ENCODE data around the gene CBFA2T3. TPM values are rescaled to one million over a fixed set of nuclear protein-coding genes. Genes with fewer than 3 reads are reported as not detected.

CBFA2T3 gene
- total RNA-seq, 1 donor from 2014 or later, result not detected

- no peak overlapping the region for H3K27ac Mint-ChIP-seq (ENCODE audit: unreplicated experiment)
These were observed 121.8 kb downstream of the CBFA2T3 start for GRCh38 chr16:88855176-88855575.

GRCh38 chr16:88854306-88855111 is 122.5 kb downstream of the CBFA2T3 start:
- H3K9me3 Mint-ChIP-seq (ENCODE audit: unreplicated experiment), result no peaks in the 10 kb centered on the region
- no peak overlapping the region for H3K27ac Mint-ChIP-seq (ENCODE audit: unreplicated experiment)
- peak overlapping the region; percentile 75 for H3K4me3 Mint-ChIP-seq (ENCODE audit: unreplicated experiment)
- no peaks in the 10 kb centered on the region for H3K27me3 Mint-ChIP-seq (ENCODE audit: unreplicated experiment)
- DNase-seq (ENCODE audit: extremely low spot score, unreplicated experiment), result no peak
- peaks cover 8% of the 10 kb centered on the region for H3K36me3 Mint-ChIP-seq (ENCODE audit: unreplicated experiment)
- H3K4me1 Mint-ChIP-seq (ENCODE audit: unreplicated experiment), result peaks cover 19% of the 10 kb centered on the region
- TF ChIP-seq CTCF (IDR thresholded peaks at IDR 0.05), result no peak

More at GRCh38 chr16:88855176-88855575, 121.8 kb downstream of the CBFA2T3 start:
- no peaks in the 10 kb centered on the region for H3K27me3 Mint-ChIP-seq (ENCODE audit: unreplicated experiment)
- H3K4me3 Mint-ChIP-seq (ENCODE audit: unreplicated experiment), result peak overlapping the region; percentile 75
- no peak for TF ChIP-seq CTCF (IDR thresholded peaks at IDR 0.05)
- H3K36me3 Mint-ChIP-seq (ENCODE audit: unreplicated experiment), result peaks cover 11% of the 10 kb centered on the region
- peaks cover 19% of the 10 kb centered on the region for H3K4me1 Mint-ChIP-seq (ENCODE audit: unreplicated experiment)
- no peak for DNase-seq (ENCODE audit: extremely low spot score, unreplicated experiment)
- H3K9me3 Mint-ChIP-seq (ENCODE audit: unreplicated experiment), result no peaks in the 10 kb centered on the region

- DNase-seq (ENCODE audit: extremely low spot score, unreplicated experiment), result no peak
- peaks cover 16% of the 10 kb centered on the region for H3K4me1 Mint-ChIP-seq (ENCODE audit: unreplicated experiment)
- peaks cover 4% of the 10 kb centered on the region for H3K36me3 Mint-ChIP-seq (ENCODE audit: unreplicated experiment)
- no peaks in the 10 kb centered on the region for H3K9me3 Mint-ChIP-seq (ENCODE audit: unreplicated experiment)
- no peak for TF ChIP-seq CTCF (IDR thresholded peaks at IDR 0.05)
- no peaks in the 10 kb centered on the region for H3K27me3 Mint-ChIP-seq (ENCODE audit: unreplicated experiment)
- no peak overlapping the region for H3K27ac Mint-ChIP-seq (ENCODE audit: unreplicated experiment)
- H3K4me3 Mint-ChIP-seq (ENCODE audit: unreplicated experiment), result no peak overlapping the region
These were observed 123.6 kb downstream of the CBFA2T3 start for GRCh38 chr16:88853325-88853941.

GRCh38 chr16:88851616-88852015 is 125.4 kb downstream of the CBFA2T3 start:
- H3K27me3 Mint-ChIP-seq (ENCODE audit: unreplicated experiment), result no peaks in the 10 kb centered on the region
- no peak overlapping the region for H3K4me3 Mint-ChIP-seq (ENCODE audit: unreplicated experiment)
- peaks cover 8% of the 10 kb centered on the region for H3K4me1 Mint-ChIP-seq (ENCODE audit: unreplicated experiment)
- H3K27ac Mint-ChIP-seq (ENCODE audit: unreplicated experiment), result no peak overlapping the region
- no peak for TF ChIP-seq CTCF (IDR thresholded peaks at IDR 0.05)
- peaks cover 4% of the 10 kb centered on the region for H3K36me3 Mint-ChIP-seq (ENCODE audit: unreplicated experiment)
- no peaks in the 10 kb centered on the region for H3K9me3 Mint-ChIP-seq (ENCODE audit: unreplicated experiment)
- DNase-seq (ENCODE audit: extremely low spot score, unreplicated experiment), result no peak

GRCh38 chr16:88850531-88851199 is 126.3 kb downstream of the CBFA2T3 start:
- peaks cover 4% of the 10 kb centered on the region for H3K4me1 Mint-ChIP-seq (ENCODE audit: unreplicated experiment)
- no peak for DNase-seq (ENCODE audit: extremely low spot score, unreplicated experiment)
- no peak for TF ChIP-seq CTCF (IDR thresholded peaks at IDR 0.05)
- no peak overlapping the region for H3K27ac Mint-ChIP-seq (ENCODE audit: unreplicated experiment)
- H3K36me3 Mint-ChIP-seq (ENCODE audit: unreplicated experiment), result peaks cover 4% of the 10 kb centered on the region
- no peaks in the 10 kb centered on the region for H3K27me3 Mint-ChIP-seq (ENCODE audit: unreplicated experiment)
- no peaks in the 10 kb centered on the region for H3K9me3 Mint-ChIP-seq (ENCODE audit: unreplicated experiment)
- H3K4me3 Mint-ChIP-seq (ENCODE audit: unreplicated experiment), result no peak overlapping the region
